ENCODE measurements around the gene ASTN2. TPM values are rescaled to one million over a fixed set of nuclear protein-coding genes. Genes with fewer than 3 reads are reported as not detected.

ASTN2 gene
- polyA plus RNA-seq, 2 of the 4 experiments (the other 2 are of a cell fraction), result 5.8 to 11.6 TPM

GRCh38 chr9:117088140-117088539 is 326.7 kb downstream of the ASTN2 start:
- Histone ChIP-seq H3K27ac (no peak overlapping the region), H3K9me3 (no peaks in the 10 kb centered on the region), H3K4me2 (no peak overlapping the region), H3K4me3 (no peak overlapping the region), H3K4me1 (peaks cover 10% of the 10 kb centered on the region)
- POLR2A ChIA-PET, result no interaction called here
- DNase-seq (ENCODE audit: low read depth in 1 of 2, low spot score in 1 of 2) (no peak), FAIRE-seq (no peak), ATAC-seq (no peak)
- 25% methylated on average over 4 of the region's 4 CpGs for WGBS (ENCODE audit: missing lambda C conversion rate)
- CTCF ChIA-PET, result interaction anchor here (0.8 kb wide), 1 partner anchor 9 kb away, joined by 3 read pairs; no protein-coding TSS in a partner anchor
- no peak for TF ChIP-seq ZNF302 (CRISPR knock-in tag; IDR thresholded peaks at IDR 0.05)

- ATAC-seq (no peak), DNase-seq (ENCODE audit: low read depth in 1 of 2, low spot score in 1 of 2) (no peak), FAIRE-seq (no peak)
- ChIA-PET POLR2A (no interaction called here), CTCF (interaction anchor here (0.6 to 2.0 kb wide), 4 partner anchors 8 to 51 kb away, joined by 3 to 5 read pairs (median 3); no protein-coding TSS in a partner anchor)
- Histone ChIP-seq H3K4me1 (no peaks in the 10 kb centered on the region), H3K9me3 (no peaks in the 10 kb centered on the region), H3K27ac (no peak overlapping the region), H3K4me2 (no peak overlapping the region), H3K4me3 (no peak overlapping the region)
- WGBS (ENCODE audit: missing lambda C conversion rate), result 53% methylated on average over 4 of the region's 4 CpGs
- TF ChIP-seq MYC (IDR thresholded peaks at IDR 0.05; ENCODE audit: borderline replicate concordance, low read length), result no peak
- TF ChIP-seq KDM5A (IDR thresholded peaks at IDR 0.05), result no peak
- TF ChIP-seq EHF (CRISPR knock-in tag; IDR thresholded peaks at IDR 0.05), result no peak
- no peak for TF ChIP-seq ELK1 (IDR thresholded peaks at IDR 0.05; ENCODE audit: low read depth, low read length)
- TF ChIP-seq MAX (IDR thresholded peaks at IDR 0.05), result no peak
- TF ChIP-seq HES2 (IDR thresholded peaks at IDR 0.05), result no peak
- no peak for TF ChIP-seq FOXS1 (CRISPR knock-in tag; IDR thresholded peaks at IDR 0.05)
- TF ChIP-seq HDAC2 (IDR thresholded peaks at IDR 0.05), result no peak
- TF ChIP-seq ESRRA (IDR thresholded peaks at IDR 0.05; ENCODE audit: borderline replicate concordance, low read length), result no peak
- no peak for TF ChIP-seq CTCF (IDR thresholded peaks at IDR 0.05)
- no peak for TF ChIP-seq CHD2 (IDR thresholded peaks at IDR 0.05; ENCODE audit: low read length, partially characterized antibody)
- no peak for TF ChIP-seq CEBPB (IDR thresholded peaks at IDR 0.05)
Measured at GRCh38 chr9:117084221-117084620, 330.6 kb downstream of the ASTN2 start.

GRCh38 chr9:117083559-117083958 is 331.3 kb downstream of the ASTN2 start:
- POLR2A ChIA-PET, result no interaction called here
- FAIRE-seq (no peak), DNase-seq (ENCODE audit: low read depth in 1 of 2, low spot score in 1 of 2) (no peak), ATAC-seq (no peak)
- WGBS (ENCODE audit: missing lambda C conversion rate), result 47% methylated on average over 8 of the region's 8 CpGs
- CTCF ChIA-PET, result interaction anchor here (0.6 to 2.0 kb wide), 3 partner anchors 9 to 52 kb away, joined by 3 to 5 read pairs (median 3); no protein-coding TSS in a partner anchor
- Histone ChIP-seq H3K4me2 (no peak overlapping the region), H3K4me1 (no peaks in the 10 kb centered on the region), H3K9me3 (no peaks in the 10 kb centered on the region), H3K27ac (no peak overlapping the region), H3K4me3 (no peak overlapping the region)
- no peak for TF ChIP-seq RCOR1 (IDR thresholded peaks at IDR 0.05; ENCODE audit: low read depth, low read length)
- TF ChIP-seq HOXB13 (CRISPR knock-in tag; IDR thresholded peaks at IDR 0.05; ENCODE audit: low read depth), result no peak
- TF ChIP-seq FOXS1 (CRISPR knock-in tag; IDR thresholded peaks at IDR 0.05), result no peak
- no peak for TF ChIP-seq RFX5 (IDR thresholded peaks at IDR 0.05)
- no peak for TF ChIP-seq FOSL2 (IDR thresholded peaks at IDR 0.05)
- TF ChIP-seq FOSL2 (CRISPR knock-in tag; IDR thresholded peaks at IDR 0.05), result no peak
- TF ChIP-seq NR3C1 (IDR thresholded peaks at IDR 0.05), result no peak
- TF ChIP-seq KDM1A (IDR thresholded peaks at IDR 0.05; ENCODE audit: low read depth), result no peak
- no peak for TF ChIP-seq CBX8 (IDR thresholded peaks at IDR 0.05)
- TF ChIP-seq RNF2 (IDR thresholded peaks at IDR 0.05; ENCODE audit: borderline replicate concordance, low read depth), result no peak
- TF ChIP-seq NPAS2 (CRISPR knock-in tag; IDR thresholded peaks at IDR 0.05; ENCODE audit: borderline replicate concordance), result no peak
- no peak for TF ChIP-seq KDM5A (IDR thresholded peaks at IDR 0.05)
- TF ChIP-seq POLR2AphosphoS2 (conservative IDR thresholded peaks at IDR 0.05; ENCODE audit: low read length), result no peak
- no peak for TF ChIP-seq NFE2L2 (conservative IDR thresholded peaks at IDR 0.05; ENCODE audit: low read length)
- no peak for TF ChIP-seq HEYL (CRISPR knock-in tag; IDR thresholded peaks at IDR 0.05)
- TF ChIP-seq HES2 (IDR thresholded peaks at IDR 0.05), result no peak
